Upper lobe of right lung (tissue), 1 donor: Measurements from ENCODE around the gene ZNF778. TPM values are rescaled to one million over a fixed set of nuclear protein-coding genes. Genes with fewer than 3 reads are reported as not detected.
A peak's percentile ranks its signal among the peaks of the same experiment; 100 is the strongest.
"Not testable (repeated sequence)": the region's sequence is repeated elsewhere in the genome, so short reads cannot be mapped to it uniquely, and the experiment has no call there.

Experiments
- ATAC-seq: fragments of 200-7000 bp; cut with Tn5 transposase; one replicate; pipeline ENCODE4 v1.9.1; 2020; ENCODE audit warnings: mild to moderate bottlenecking, moderate library complexity
- DNase-seq: peaks from one replicate; pipeline ENCODE4 v3.0.0-alpha.2; 2020
- H3K27ac ChIP-seq: fragments of 200-600 bp; one replicate; pipeline ENCODE4 v1.8.0; 2022
- H3K27me3 ChIP-seq: fragments of 200-600 bp; one replicate; pipeline ENCODE4 v1.8.0; 2022; ENCODE audit warnings: mild to moderate bottlenecking
- H3K36me3 ChIP-seq: fragments of 200-600 bp; one replicate; pipeline ENCODE4 v1.8.0; 2022
- H3K4me1 ChIP-seq: fragments of 200-600 bp; one replicate; pipeline ENCODE4 v1.8.0; 2022
- H3K4me3 ChIP-seq: fragments of 200-600 bp; one replicate; pipeline ENCODE4 v1.8.0; 2022; ENCODE audit warnings: mild to moderate bottlenecking
- H3K9me3 ChIP-seq: fragments of 200-600 bp; one replicate; pipeline ENCODE4 v1.8.0; 2022
- CTCF ChIP-seq: fragments of 200-600 bp; IDR thresholded peaks from one replicate; pipeline ENCODE4 v1.8.0; 2022; ENCODE audit warnings: antibody characterized with exemption
- intact Hi-C: fragments of 100-400 bp; cut with DNase I; formaldehyde crosslinking; loops from one replicate; pipeline ENCODE4 v1.11.0; 2022
- total RNA-seq: library from RNA; stranded (reverse); fragmentation: NEBNext Ultra II Directional; extraction: Animal tissue kit (Norgen Biotek cat#: 25700); gene quantifications from one replicate; pipeline ENCODE4 v1.2.1, GENCODE V29; 2021
- donor health status: DM: no; HTN: yes; CAD: no; lungs with severe emphysema.

ZNF778 gene
- total RNA-seq, 1 donor from 2014 or later, result 10.3 TPM

DNA sequence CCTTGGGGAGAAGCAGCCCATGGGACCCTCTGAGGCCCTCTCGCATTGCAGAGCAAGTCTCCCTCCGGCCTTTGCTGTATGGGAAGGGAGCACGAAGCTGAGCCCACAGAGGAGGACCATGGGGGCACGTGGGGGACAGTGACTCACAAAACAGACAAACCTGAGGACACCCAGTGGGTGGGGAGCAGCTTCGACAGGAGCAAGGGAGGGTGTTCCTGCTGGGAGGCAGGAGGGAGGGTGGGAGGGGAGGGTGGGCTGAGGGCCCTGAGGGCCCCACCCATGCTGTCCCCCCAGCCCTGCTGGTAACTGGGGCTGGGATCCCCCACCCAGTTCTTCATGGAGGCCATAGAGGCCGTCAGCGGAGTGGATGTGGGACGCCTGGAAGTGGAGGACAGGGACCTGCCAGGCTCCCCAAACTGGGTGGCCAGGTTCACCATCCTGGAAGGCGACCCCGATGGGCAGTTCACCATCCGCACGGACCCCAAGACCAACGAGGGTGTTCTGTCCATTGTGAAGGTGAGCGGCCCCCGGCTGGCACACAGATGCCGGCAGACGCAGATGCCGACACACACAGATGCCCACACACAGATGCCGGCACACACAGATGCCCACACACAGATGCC is 29.6 kb upstream of the ZNF778 start:
- H3K27me3 ChIP-seq, result peaks cover 2% of the 10 kb centered on the region
- H3K4me3 ChIP-seq, result no peak overlapping the region
- H3K36me3 ChIP-seq, result no peaks in the 10 kb centered on the region
- intact Hi-C loops, result no loop called here
- ATAC-seq (no peak), DNase-seq (no peak)
- TF ChIP-seq CTCF, result no peak
- no peak overlapping the region for H3K27ac ChIP-seq
- H3K4me1 ChIP-seq, result no peaks in the 10 kb centered on the region
- no peaks in the 10 kb centered on the region for H3K9me3 ChIP-seq

GRCh38 chr16:89188471-89189357 is 28.8 kb upstream of the ZNF778 start:
- H3K4me3 ChIP-seq, DNase-seq, H3K4me1 ChIP-seq, H3K9me3 ChIP-seq, intact Hi-C loops, H3K27me3 ChIP-seq, H3K27ac ChIP-seq, H3K36me3 ChIP-seq, ATAC-seq: not testable (repeated sequence)

DNA sequence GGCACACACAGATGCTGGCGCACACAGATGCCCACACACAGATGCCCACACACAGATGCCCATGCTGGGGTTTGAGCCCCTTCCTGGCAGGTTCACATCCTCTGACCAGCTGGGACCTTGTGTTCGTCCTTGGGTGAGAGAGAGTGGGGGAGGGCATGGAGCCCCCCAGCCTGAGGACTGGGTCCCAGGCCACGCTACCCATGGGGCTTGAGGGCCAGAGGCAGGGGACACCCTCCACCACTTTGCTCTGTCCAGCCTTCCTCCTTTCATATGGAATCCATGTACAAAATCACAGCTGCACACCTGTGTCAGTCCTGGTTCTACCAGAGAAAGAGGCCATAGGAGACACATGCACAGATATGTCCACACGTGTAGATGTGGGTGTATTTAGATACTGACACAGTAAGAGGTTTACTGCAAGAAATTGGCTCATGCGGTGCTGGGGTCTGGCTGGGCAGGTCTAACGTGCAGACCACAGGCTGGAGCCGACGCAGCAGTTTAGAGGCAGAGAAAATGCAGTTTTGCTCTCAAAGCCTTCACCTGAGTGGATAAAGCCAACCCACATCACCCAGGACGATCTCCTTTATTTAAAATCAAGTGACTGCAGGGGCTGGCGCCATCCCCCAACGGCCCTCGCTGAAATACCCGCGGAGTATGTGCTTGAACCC is 28.0 kb upstream of the ZNF778 start:
- Histone ChIP-seq H3K27me3 (no peaks in the 10 kb centered on the region), H3K9me3 (no peaks in the 10 kb centered on the region), H3K27ac (no peak overlapping the region), H3K4me3 (no peak overlapping the region), H3K4me1 (no peaks in the 10 kb centered on the region), H3K36me3 (no peaks in the 10 kb centered on the region)
- ATAC-seq (no peak), DNase-seq (no peak)
- no peak for TF ChIP-seq CTCF
- intact Hi-C loops, result no loop called here

DNA sequence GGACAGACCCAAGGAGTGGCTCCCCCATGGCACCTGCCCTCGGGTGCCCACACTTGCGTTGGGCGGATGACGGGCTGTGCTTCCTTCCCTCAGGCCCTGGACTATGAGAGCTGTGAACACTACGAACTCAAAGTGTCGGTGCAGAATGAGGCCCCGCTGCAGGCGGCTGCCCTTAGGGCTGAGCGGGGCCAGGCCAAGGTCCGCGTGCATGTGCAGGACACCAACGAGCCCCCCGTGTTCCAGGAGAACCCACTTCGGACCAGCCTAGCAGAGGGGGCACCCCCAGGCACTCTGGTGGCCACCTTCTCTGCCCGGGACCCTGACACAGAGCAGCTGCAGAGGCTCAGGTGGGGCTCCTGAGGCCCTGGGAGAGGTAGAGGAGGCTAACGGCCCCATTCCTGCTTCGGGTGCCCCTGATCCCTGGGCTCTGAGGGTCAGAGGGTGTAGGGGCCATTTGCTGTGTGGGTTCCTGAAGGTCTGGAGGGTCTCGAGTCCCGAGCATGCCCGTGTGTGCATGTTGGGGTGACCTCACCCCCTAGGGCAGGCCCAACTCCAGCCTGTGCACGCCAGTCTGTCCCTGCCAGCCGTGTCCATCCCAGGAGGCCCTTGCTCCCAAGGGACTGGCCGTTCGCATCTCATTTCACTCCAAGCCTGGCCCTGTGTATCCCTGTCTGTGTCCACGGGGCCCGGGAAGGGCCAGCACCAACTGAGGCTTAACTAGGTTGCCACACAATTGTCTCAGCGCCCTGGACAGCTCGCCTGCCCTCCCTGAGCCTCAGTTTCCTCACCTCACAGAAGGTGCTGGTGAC is 27.1 kb upstream of the ZNF778 start:
- no peaks in the 10 kb centered on the region for H3K27me3 ChIP-seq
- intact Hi-C loops, result no loop called here
- H3K36me3 ChIP-seq, result no peaks in the 10 kb centered on the region
- no peak overlapping the region for H3K4me3 ChIP-seq
- no peaks in the 10 kb centered on the region for H3K4me1 ChIP-seq
- TF ChIP-seq CTCF, result no peak
- peak; percentile 63 for DNase-seq
- ATAC-seq, result no peak
- no peak overlapping the region for H3K27ac ChIP-seq
- H3K9me3 ChIP-seq, result no peaks in the 10 kb centered on the region

- intact Hi-C loops, result no loop called here
- Histone ChIP-seq H3K9me3 (no peaks in the 10 kb centered on the region), H3K4me3 (no peak overlapping the region), H3K27me3 (no peaks in the 10 kb centered on the region), H3K27ac (no peak overlapping the region), H3K4me1 (no peaks in the 10 kb centered on the region), H3K36me3 (no peaks in the 10 kb centered on the region)
- ATAC-seq (no peak), DNase-seq (peak; percentile 67)
- TF ChIP-seq CTCF, result no peak
Measured at GRCh38 chr16:89191033-89191900, 26.2 kb upstream of the ZNF778 start.
